ENCODE data around the gene CSF1. TPM values are rescaled to one million over a fixed set of nuclear protein-coding genes. Genes with fewer than 3 reads are reported as not detected.

Gene CSF1
- total RNA-seq, 1 donor from 2014 or later, result 79.8 TPM

- no peak overlapping the region for H3K27ac ChIP-seq
- peaks cover 16% of the 10 kb centered on the region for H3K4me1 ChIP-seq
- intact Hi-C loops (cut with DNase I), result no loop called here
- no peaks in the 10 kb centered on the region for H3K36me3 ChIP-seq
- ATAC-seq (no peak), DNase-seq (no peak)
- no peak for TF ChIP-seq CTCF (IDR thresholded peaks at IDR 0.05)
- H3K27me3 ChIP-seq, result no peaks in the 10 kb centered on the region
- H3K9me3 ChIP-seq, result no peaks in the 10 kb centered on the region
- H3K4me3 ChIP-seq, result no peak overlapping the region
Measured at GRCh38 chr1:109937738-109938137, 27.1 kb downstream of the CSF1 start.

GRCh38 chr1:109938556-109938955 lies 27.9 kb downstream of the CSF1 start:
- intact Hi-C loops (cut with DNase I), result no loop called here

GRCh38 chr1:109942434-109942833 lies 31.8 kb downstream of the CSF1 start:
- H3K27me3 ChIP-seq, result no peaks in the 10 kb centered on the region
- TF ChIP-seq CTCF (IDR thresholded peaks at IDR 0.05), result no peak
- H3K9me3 ChIP-seq, result no peaks in the 10 kb centered on the region
- no peaks in the 10 kb centered on the region for H3K36me3 ChIP-seq
- intact Hi-C loops (cut with DNase I), result no loop called here
- H3K27ac ChIP-seq, result no peak overlapping the region
- no peak for DNase-seq
- peaks cover under 1% of the 10 kb centered on the region for H3K4me1 ChIP-seq
- no peak overlapping the region for H3K4me3 ChIP-seq
- no peak for ATAC-seq

More at GRCh38 chr1:109938556-109938955, 27.9 kb downstream of the CSF1 start:
- ATAC-seq, result no peak
- Histone ChIP-seq H3K4me3 (no peak overlapping the region), H3K27me3 (no peaks in the 10 kb centered on the region), H3K9me3 (no peaks in the 10 kb centered on the region), H3K36me3 (no peaks in the 10 kb centered on the region), H3K4me1 (peaks cover 15% of the 10 kb centered on the region), H3K27ac (no peak overlapping the region)
- no peak for DNase-seq
- no peak for TF ChIP-seq CTCF (IDR thresholded peaks at IDR 0.05)

GRCh38 chr1:109944541-109944940 lies 33.9 kb downstream of the CSF1 start:
- Histone ChIP-seq H3K4me1 (peaks cover 8% of the 10 kb centered on the region), H3K4me3 (no peak overlapping the region), H3K36me3 (no peaks in the 10 kb centered on the region), H3K27ac (no peak overlapping the region), H3K9me3 (no peaks in the 10 kb centered on the region), H3K27me3 (no peaks in the 10 kb centered on the region)
- DNase-seq (no peak), ATAC-seq (no peak)
- no peak for TF ChIP-seq CTCF (IDR thresholded peaks at IDR 0.05)
- intact Hi-C loops (cut with DNase I), result no loop called here

GRCh38 chr1:109946511-109946910 lies 35.9 kb downstream of the CSF1 start:
- H3K27ac ChIP-seq, result no peak overlapping the region
- peak; percentile 49 for ATAC-seq
- peaks cover 8% of the 10 kb centered on the region for H3K4me1 ChIP-seq

More at GRCh38 chr1:109946511-109946910, 35.9 kb downstream of the CSF1 start:
- Histone ChIP-seq H3K9me3 (no peaks in the 10 kb centered on the region), H3K27me3 (no peaks in the 10 kb centered on the region), H3K36me3 (no peaks in the 10 kb centered on the region), H3K4me3 (no peak overlapping the region)
- DNase-seq, result peak; percentile 26
- intact Hi-C loops (cut with DNase I), result no loop called here
- no peak for TF ChIP-seq CTCF (IDR thresholded peaks at IDR 0.05)

Measured in upper lobe of right lung (tissue), 1 donor.